Measurements from ENCODE around the gene UTRN. TPM values are rescaled to one million over a fixed set of nuclear protein-coding genes. Genes with fewer than 3 reads are reported as not detected.

Gene UTRN
- total and polyA plus RNA-seq, 7 donors, result 9.0 to 143 (median 36.7) TPM

- no peak overlapping the region for H3K4me3 ChIP-seq
- intact Hi-C loops (cut with DNase I), result no loop called here
- H3K27ac ChIP-seq, result no peak overlapping the region
- peaks cover 0 to 28% (median 25%) of the 10 kb centered on the region in 4 donors for H3K4me1 ChIP-seq
- 68 to 84% methylated on average over 2 of the region's 2 CpGs for WGBS, 2 donors
- H3K36me3 ChIP-seq, result no peaks in the 10 kb centered on the region
- no peaks in the 10 kb centered on the region for H3K27me3 ChIP-seq
- H3K9me3 ChIP-seq, result no peaks in the 10 kb centered on the region
- no peak for DNase-seq
- TF ChIP-seq, protein P1, sequence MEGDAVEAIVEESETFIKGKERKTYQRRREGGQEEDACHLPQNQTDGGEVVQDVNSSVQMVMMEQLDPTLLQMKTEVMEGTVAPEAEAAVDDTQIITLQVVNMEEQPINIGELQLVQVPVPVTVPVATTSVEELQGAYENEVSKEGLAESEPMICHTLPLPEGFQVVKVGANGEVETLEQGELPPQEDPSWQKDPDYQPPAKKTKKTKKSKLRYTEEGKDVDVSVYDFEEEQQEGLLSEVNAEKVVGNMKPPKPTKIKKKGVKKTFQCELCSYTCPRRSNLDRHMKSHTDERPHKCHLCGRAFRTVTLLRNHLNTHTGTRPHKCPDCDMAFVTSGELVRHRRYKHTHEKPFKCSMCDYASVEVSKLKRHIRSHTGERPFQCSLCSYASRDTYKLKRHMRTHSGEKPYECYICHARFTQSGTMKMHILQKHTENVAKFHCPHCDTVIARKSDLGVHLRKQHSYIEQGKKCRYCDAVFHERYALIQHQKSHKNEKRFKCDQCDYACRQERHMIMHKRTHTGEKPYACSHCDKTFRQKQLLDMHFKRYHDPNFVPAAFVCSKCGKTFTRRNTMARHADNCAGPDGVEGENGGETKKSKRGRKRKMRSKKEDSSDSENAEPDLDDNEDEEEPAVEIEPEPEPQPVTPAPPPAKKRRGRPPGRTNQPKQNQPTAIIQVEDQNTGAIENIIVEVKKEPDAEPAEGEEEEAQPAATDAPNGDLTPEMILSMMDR (IDR thresholded peaks at IDR 0.05), result no peak
- no peak for TF ChIP-seq EP300 (IDR thresholded peaks at IDR 0.05)
- TF ChIP-seq POLR2A (IDR thresholded peaks at IDR 0.05), result no peak
- TF ChIP-seq POLR2AphosphoS5 (IDR thresholded peaks at IDR 0.05), result no peak
These were observed 32.6 kb downstream of the UTRN start for GRCh38 chr6:144317736-144318135.

GRCh38 chr6:144319211-144319610 is 34.1 kb downstream of the UTRN start:
- no peaks in the 10 kb centered on the region for H3K36me3 ChIP-seq
- H3K4me3 ChIP-seq, result no peak overlapping the region
- H3K27ac ChIP-seq, result no peak overlapping the region
- no peaks in the 10 kb centered on the region for H3K9me3 ChIP-seq
- intact Hi-C loops (cut with DNase I), result no loop called here
- no peaks in the 10 kb centered on the region for H3K27me3 ChIP-seq
- H3K4me1 ChIP-seq, result peaks cover 0 to 14% (median 12%) of the 10 kb centered on the region in 4 donors
- WGBS, 2 donors, result 79 to 80% methylated on average over 4 of the region's 4 CpGs
- DNase-seq, result no peak
- no peak for TF ChIP-seq POLR2AphosphoS5 (IDR thresholded peaks at IDR 0.05)
- TF ChIP-seq, protein P1 (IDR thresholded peaks at IDR 0.05), result no peak

- no peaks in the 10 kb centered on the region for H3K27me3 ChIP-seq
- TF ChIP-seq EP300 (IDR thresholded peaks at IDR 0.05) (no peak), POLR2AphosphoS5 (IDR thresholded peaks at IDR 0.05) (no peak), POLR2A (IDR thresholded peaks at IDR 0.05) (no peak)
- TF ChIP-seq, protein P1 (IDR thresholded peaks at IDR 0.05), result no peak
- intact Hi-C loops (cut with DNase I), result no loop called here
- 58 to 65% methylated on average over 5 of the region's 5 CpGs for WGBS, 2 donors
- no peaks in the 10 kb centered on the region for H3K4me1 ChIP-seq
- DNase-seq, result no peak
- no peak overlapping the region for H3K27ac ChIP-seq
- H3K36me3 ChIP-seq, result no peaks in the 10 kb centered on the region
- H3K4me3 ChIP-seq, result no peak overlapping the region
- no peaks in the 10 kb centered on the region for H3K9me3 ChIP-seq
These were observed 35.6 kb downstream of the UTRN start for GRCh38 chr6:144320741-144321140.

DNA sequence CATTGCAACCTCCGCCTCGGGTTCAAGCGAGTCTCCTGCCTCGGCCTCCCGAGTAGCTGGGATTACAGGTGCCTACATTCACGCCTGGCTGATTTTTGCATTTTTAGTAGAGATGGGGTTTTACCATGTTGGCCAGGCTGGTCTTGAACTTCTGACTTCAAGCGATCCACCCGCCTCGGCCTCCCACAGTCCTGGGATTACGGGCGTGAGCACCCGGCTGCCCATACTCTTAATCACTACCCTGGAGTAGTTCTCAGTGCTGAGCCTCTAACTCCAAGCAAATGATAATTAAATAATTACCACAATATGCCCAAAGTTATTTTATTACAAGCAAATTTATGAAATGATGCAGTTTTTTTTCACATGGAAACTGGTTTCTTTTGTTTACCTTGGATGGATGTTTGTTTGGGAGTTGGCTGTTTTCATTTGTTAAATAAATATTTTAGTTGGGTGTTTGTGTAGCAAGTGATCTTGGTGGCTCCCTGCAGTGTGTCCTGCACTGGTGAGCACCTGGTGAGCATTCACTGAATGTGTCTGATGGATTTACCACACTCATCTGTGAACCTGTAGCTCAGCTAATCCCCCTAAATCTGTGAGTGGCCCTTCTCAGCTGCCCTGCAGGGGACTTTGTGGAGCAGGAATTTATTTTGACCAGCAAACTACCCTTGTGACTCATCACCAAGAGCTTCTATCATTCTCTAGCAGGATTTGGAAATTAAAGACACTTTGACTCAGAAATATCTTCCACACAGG is 36.9 kb downstream of the UTRN start:
- Histone ChIP-seq H3K4me3 (no peak overlapping the region), H3K9me3 (no peaks in the 10 kb centered on the region), H3K27me3 (no peaks in the 10 kb centered on the region), H3K4me1 (no peaks in the 10 kb centered on the region), H3K36me3 (no peaks in the 10 kb centered on the region), H3K27ac (no peak overlapping the region)
- intact Hi-C loops (cut with DNase I), result no loop called here
- 92 to 96% methylated on average over 12 of the region's 12 CpGs for WGBS, 2 donors
- no peak for DNase-seq
- TF ChIP-seq POLR2A (IDR thresholded peaks at IDR 0.05) (no peak), POLR2AphosphoS5 (IDR thresholded peaks at IDR 0.05) (no peak), EP300 (IDR thresholded peaks at IDR 0.05) (no peak)
- TF ChIP-seq, protein P1 (IDR thresholded peaks at IDR 0.05), result no peak

DNA sequence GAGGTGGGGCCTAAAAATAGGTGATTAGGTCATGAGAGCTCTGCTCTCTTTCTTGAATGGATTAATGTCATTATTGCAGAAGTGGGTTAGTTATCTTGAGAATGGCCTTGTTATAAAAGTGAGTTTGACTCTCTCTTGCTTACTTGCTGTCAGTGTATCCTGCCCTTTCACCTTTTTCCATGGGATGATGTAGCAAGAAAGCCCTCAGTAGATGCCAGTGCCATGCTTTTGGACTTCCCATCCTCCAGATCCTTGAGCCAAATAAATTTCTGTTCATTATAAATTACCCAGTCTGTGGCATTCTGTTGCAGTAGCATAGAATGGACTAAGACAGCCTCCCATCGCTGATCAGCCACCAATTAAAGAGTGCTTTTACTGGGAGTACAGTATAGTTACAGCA is 40.1 kb downstream of the UTRN start:
- Histone ChIP-seq H3K4me1 (no peaks in the 10 kb centered on the region), H3K9me3 (no peaks in the 10 kb centered on the region), H3K4me3 (no peak overlapping the region), H3K36me3 (no peaks in the 10 kb centered on the region), H3K27me3 (no peaks in the 10 kb centered on the region), H3K27ac (no peak overlapping the region)
- no peak for DNase-seq
- 96 to 97% methylated on average over 1 of the region's 1 CpG for WGBS, 2 donors
- intact Hi-C loops (cut with DNase I), result no loop called here
- TF ChIP-seq POLR2AphosphoS5 (IDR thresholded peaks at IDR 0.05) (no peak), POLR2A (IDR thresholded peaks at IDR 0.05) (no peak), EP300 (IDR thresholded peaks at IDR 0.05) (no peak)
- TF ChIP-seq, protein P1 (IDR thresholded peaks at IDR 0.05), result no peak

Data from sigmoid colon (tissue), 7 donors.